Endothelial cell of umbilical vein (primary cell): Measurements from ENCODE around the gene MCC.

Experiments
- EZH2 ChIP-seq: IDR thresholded peaks from 2 replicates; pipeline ENCODE4 v1.6.1; 2012; ENCODE audit warnings: borderline replicate concordance, low read depth, mild to moderate bottlenecking, moderate library complexity, low read length, inconsistent platforms; ENCODE audit not compliant: severe bottlenecking
- FOS ChIP-seq: IDR thresholded peaks from 2 replicates; pipeline ENCODE4 v1.6.1; 2011; ENCODE audit warnings: mild to moderate bottlenecking, low read length, moderate library complexity, borderline replicate concordance; ENCODE audit not compliant: insufficient read depth
- GATA2 ChIP-seq: IDR thresholded peaks from 2 replicates; pipeline ENCODE4 v1.7.0; 2011; ENCODE audit warnings: low read depth, mild to moderate bottlenecking, moderate library complexity, mixed read lengths, low read length; ENCODE audit not compliant: insufficient read length, insufficient read depth
- JUN ChIP-seq: IDR thresholded peaks from 2 replicates; pipeline ENCODE4 v1.6.1; 2011; ENCODE audit warnings: borderline replicate concordance, low read depth; ENCODE audit not compliant: insufficient read length, insufficient read depth
- MYC ChIP-seq: IDR thresholded peaks from one replicate; pipeline ENCODE4 v1.6.1; 2011; ENCODE audit warnings: mild to moderate bottlenecking, low read depth, low read length
- POLR2A ChIP-seq: IDR thresholded peaks from 2 replicates; pipeline ENCODE4 v1.6.1; 2012; ENCODE audit warnings: low read depth, mild to moderate bottlenecking, control low read depth, low read length
- POLR2AphosphoS5 ChIP-seq: IDR thresholded peaks from 2 replicates; pipeline ENCODE4 v1.6.1; 2012; ENCODE audit warnings: low read depth, mild to moderate bottlenecking, control low read depth, low read length, moderate library complexity; ENCODE audit not compliant: insufficient read depth
- TF ChIP-seq, protein P1 (sequence below), 2 donors: IDR thresholded peaks; 1 replicate in 1 of 2; 2 replicates in 1 of 2; pipeline ENCODE4 v1.5.1; 2011; ENCODE audit warnings: low read length in 2 of 2, mild to moderate bottlenecking in 2 of 2, moderate library complexity in 2 of 2, control low read depth in 1 of 2, inconsistent platforms in 1 of 2, low read depth in 1 of 2; ENCODE audit not compliant: insufficient read depth in 1 of 2; ENCODE audit errors: extremely low read depth in 1 of 2
- TF ChIP-seq, protein P2 (sequence below): IDR thresholded peaks from 2 replicates; pipeline ENCODE4 v1.6.1; 2011; ENCODE audit not compliant: insufficient read depth, insufficient read length

DNA sequence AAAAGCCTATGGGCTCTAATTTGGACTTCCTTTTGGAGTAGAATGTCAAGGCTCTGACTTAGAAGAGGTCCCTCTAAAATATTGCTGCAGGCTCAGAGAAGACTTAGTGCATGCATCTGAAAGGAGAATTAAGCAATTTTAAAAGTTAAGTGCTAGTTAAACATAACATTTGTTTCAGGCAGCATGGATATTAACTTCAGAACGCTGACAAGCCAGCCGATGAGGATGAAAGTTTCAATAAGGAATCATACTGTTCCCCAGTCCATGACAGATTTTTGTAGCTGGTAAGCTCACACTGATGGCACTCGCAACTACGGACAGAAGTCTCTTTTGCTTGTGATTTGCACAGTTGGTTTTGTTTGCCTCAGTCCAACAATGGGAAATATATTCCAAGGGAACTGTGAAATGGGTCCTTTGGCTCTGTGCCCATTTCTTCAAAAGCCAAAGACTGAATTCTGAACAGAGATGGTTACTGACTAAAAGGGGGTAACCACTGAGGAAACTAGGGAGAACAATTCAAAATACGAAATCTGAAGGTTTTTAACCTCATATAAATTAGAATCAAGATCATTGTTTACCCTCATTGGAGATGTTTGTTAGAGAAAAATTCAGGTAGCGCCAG lies 464.1 kb downstream of the MCC start:
- TF ChIP-seq, protein P1, sequence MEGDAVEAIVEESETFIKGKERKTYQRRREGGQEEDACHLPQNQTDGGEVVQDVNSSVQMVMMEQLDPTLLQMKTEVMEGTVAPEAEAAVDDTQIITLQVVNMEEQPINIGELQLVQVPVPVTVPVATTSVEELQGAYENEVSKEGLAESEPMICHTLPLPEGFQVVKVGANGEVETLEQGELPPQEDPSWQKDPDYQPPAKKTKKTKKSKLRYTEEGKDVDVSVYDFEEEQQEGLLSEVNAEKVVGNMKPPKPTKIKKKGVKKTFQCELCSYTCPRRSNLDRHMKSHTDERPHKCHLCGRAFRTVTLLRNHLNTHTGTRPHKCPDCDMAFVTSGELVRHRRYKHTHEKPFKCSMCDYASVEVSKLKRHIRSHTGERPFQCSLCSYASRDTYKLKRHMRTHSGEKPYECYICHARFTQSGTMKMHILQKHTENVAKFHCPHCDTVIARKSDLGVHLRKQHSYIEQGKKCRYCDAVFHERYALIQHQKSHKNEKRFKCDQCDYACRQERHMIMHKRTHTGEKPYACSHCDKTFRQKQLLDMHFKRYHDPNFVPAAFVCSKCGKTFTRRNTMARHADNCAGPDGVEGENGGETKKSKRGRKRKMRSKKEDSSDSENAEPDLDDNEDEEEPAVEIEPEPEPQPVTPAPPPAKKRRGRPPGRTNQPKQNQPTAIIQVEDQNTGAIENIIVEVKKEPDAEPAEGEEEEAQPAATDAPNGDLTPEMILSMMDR (IDR thresholded peaks at IDR 0.05; ENCODE audit: extremely low read depth in 1 of 2, insufficient read depth in 1 of 2, low read depth in 1 of 2, low read length in 2 of 2): no peak
- no peak for TF ChIP-seq POLR2AphosphoS5
- TF ChIP-seq EZH2: no peak
- TF ChIP-seq POLR2A: no peak
- TF ChIP-seq, protein P2, sequence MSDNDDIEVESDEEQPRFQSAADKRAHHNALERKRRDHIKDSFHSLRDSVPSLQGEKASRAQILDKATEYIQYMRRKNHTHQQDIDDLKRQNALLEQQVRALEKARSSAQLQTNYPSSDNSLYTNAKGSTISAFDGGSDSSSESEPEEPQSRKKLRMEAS: no peak
- TF ChIP-seq MYC: no peak
- TF ChIP-seq GATA2: no peak
- no peak for TF ChIP-seq JUN
- no peak for TF ChIP-seq FOS
